Muscle layer of duodenum (tissue), 2 donors: ENCODE results near the gene FBXW7.

Experiments
- H3K27ac ChIP-seq: one replicate; pipeline ENCODE4 v1.7.0; 2013; ENCODE audit warnings: mild to moderate bottlenecking, low read length
- H3K27me3 ChIP-seq: one replicate; pipeline ENCODE4 v1.7.0; 2013; ENCODE audit warnings: low read depth, mild to moderate bottlenecking, control low read depth, low read length
- H3K36me3 ChIP-seq, 2 donors: one replicate each; pipeline ENCODE4 v1.7.0; 2013; ENCODE audit warnings: low read length in 2 of 2, control low read depth in 1 of 2, mild to moderate bottlenecking in 1 of 2; ENCODE audit not compliant: insufficient read depth in 2 of 2, control insufficient read depth in 1 of 2
- H3K4me1 ChIP-seq, 2 donors: one replicate each; pipeline ENCODE4 v1.7.0; 2013; ENCODE audit warnings: low read length in 2 of 2, mild to moderate bottlenecking in 2 of 2, control low read depth in 1 of 2, moderate library complexity in 1 of 2; ENCODE audit not compliant: insufficient read depth in 2 of 2, control insufficient read depth in 1 of 2
- H3K4me3 ChIP-seq, 2 donors: one replicate each; pipeline ENCODE4 v1.7.0; 2013; ENCODE audit warnings: low read length in 2 of 2, low read depth in 1 of 2, mild to moderate bottlenecking in 1 of 2
- H3K9me3 ChIP-seq, 2 donors: one replicate each; pipeline ENCODE4 v1.7.0; 2013; ENCODE audit warnings: low read length in 2 of 2, control low read depth in 1 of 2, mild to moderate bottlenecking in 1 of 2; ENCODE audit not compliant: control insufficient read depth in 1 of 2
- donor health status: healthy.

FBXW7 gene

GRCh38 chr4:152509595-152510225 is 26.2 kb downstream of the FBXW7 start:
- H3K27me3 ChIP-seq: no peaks in the 10 kb centered on the region
- no peaks in the 10 kb centered on the region for H3K9me3 ChIP-seq
- no peaks in the 10 kb centered on the region for H3K4me1 ChIP-seq
- H3K27ac ChIP-seq: no peak overlapping the region
- no peaks in the 10 kb centered on the region for H3K36me3 ChIP-seq
- no peak overlapping the region for H3K4me3 ChIP-seq

DNA sequence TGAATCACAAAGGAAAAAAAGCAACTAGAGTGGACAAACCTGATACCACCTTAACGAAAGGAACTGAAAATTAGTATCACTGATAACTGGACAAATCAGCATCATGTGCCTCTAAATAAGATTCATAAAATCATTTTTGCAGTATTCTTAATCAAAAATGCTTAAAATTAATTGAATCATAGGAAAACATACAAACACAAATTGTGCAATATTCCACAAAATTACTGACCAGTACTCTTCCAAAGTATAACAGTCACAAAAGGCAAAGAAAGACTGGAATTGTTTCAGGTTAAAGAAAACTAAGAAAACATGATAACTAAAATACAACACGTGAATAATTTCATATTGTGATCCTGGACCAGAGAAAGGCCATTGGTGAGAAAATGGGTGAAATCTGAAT is 27.1 kb downstream of the FBXW7 start:
- H3K36me3 ChIP-seq: no peaks in the 10 kb centered on the region
- no peaks in the 10 kb centered on the region for H3K4me1 ChIP-seq
- no peaks in the 10 kb centered on the region for H3K9me3 ChIP-seq
- no peak overlapping the region for H3K27ac ChIP-seq
- no peak overlapping the region for H3K4me3 ChIP-seq
- H3K27me3 ChIP-seq: no peaks in the 10 kb centered on the region

- Histone ChIP-seq H3K4me3 (no peak overlapping the region), H3K36me3 (no peaks in the 10 kb centered on the region), H3K4me1 (no peaks in the 10 kb centered on the region), H3K27me3 (no peaks in the 10 kb centered on the region), H3K9me3 (no peaks in the 10 kb centered on the region), H3K27ac (no peak overlapping the region)
These were observed 27.5 kb downstream of the FBXW7 start for GRCh38 chr4:152508386-152508785.

DNA sequence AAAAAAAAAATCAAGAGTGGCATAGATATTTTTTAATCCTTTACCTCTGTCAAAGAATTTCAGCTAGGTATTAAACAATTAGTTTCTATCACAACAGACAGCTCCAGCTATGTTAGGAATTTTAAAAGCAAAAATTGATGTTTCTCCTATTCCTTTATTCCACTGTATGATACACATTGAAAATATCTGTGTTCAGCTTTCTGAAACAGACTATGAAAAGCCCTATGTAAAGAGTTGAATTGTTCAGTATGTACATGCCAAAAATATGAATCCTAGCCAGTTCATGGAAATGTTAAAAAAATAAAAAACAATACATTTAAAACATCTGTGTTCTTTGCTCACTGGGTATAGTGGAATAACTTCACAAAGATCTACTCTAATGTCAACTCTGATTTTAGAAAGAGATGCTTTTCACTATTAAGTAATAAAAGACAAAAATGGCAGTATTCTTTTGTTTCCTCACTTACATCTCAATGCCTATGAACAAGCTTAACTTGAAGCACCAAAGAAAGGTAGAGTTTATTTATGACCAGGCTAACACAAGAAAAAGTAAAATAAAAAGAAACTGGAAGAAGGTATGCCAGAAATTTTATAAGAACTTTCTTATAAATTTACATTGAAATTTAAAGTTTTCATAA is 32.1 kb downstream of the FBXW7 start:
- Histone ChIP-seq H3K4me3 (no peak overlapping the region), H3K4me1 (no peaks in the 10 kb centered on the region), H3K27me3 (no peaks in the 10 kb centered on the region), H3K9me3 (no peaks in the 10 kb centered on the region), H3K36me3 (no peaks in the 10 kb centered on the region), H3K27ac (no peak overlapping the region)

- Histone ChIP-seq H3K36me3 (no peaks in the 10 kb centered on the region), H3K4me1 (no peaks in the 10 kb centered on the region), H3K4me3 (no peak overlapping the region), H3K27me3 (no peaks in the 10 kb centered on the region), H3K9me3 (no peaks in the 10 kb centered on the region), H3K27ac (no peak overlapping the region)
These were observed 33.9 kb downstream of the FBXW7 start for GRCh38 chr4:152501846-152502536.

DNA sequence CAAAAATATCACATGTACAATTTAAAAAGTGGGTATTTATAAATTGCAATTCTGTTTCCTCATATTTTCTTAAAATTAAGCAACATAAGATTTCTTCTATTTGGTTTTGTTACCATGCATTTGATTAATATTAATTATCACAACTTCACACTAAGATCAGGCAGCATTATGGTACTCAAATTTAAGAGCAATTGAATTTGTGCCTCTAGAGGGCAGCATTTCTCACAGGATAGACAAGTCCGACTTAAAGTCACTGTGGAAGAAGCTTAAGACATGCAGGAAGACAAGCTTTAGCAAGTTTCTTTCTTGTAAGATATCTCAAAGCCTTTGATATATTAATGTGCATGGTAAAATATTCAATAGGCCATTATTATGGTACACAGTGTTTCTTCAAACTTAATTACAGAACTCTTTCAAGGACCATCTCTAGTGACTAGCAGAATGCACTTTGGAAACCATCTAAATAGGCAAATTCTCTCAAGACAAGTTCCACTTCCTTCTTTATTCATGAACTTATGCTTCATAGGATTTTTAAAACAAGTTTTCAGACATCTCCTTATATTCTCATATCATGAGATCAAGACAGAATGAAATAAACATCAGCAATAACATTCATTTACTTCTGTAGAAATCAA is 35.0 kb downstream of the FBXW7 start:
- Histone ChIP-seq H3K27ac (no peak overlapping the region), H3K4me1 (no peaks in the 10 kb centered on the region), H3K27me3 (no peaks in the 10 kb centered on the region), H3K9me3 (no peaks in the 10 kb centered on the region), H3K4me3 (no peak overlapping the region), H3K36me3 (no peaks in the 10 kb centered on the region)

- Histone ChIP-seq H3K27me3 (no peaks in the 10 kb centered on the region), H3K4me3 (no peak overlapping the region), H3K27ac (no peak overlapping the region), H3K4me1 (no peaks in the 10 kb centered on the region), H3K36me3 (no peaks in the 10 kb centered on the region), H3K9me3 (no peaks in the 10 kb centered on the region)
These were observed 35.6 kb downstream of the FBXW7 start for GRCh38 chr4:152500275-152500674.

DNA sequence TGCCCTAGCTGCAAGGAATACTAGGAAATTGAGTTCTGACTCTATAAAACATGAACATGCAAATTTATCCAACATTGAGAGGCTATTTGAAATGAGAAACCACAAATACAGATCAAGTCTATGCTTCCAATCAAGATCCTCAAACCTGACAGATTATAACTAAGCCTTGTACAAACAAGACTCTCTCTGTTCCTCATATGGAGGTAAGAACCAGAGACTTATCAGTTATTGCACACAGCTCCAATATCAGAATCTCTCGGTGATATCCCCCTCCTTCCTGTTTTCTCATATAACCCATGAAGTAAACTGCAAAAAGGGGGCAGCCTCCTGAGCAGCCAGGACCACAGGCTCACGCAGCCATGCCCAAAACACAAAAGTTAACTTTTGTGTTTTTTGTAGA is 36.5 kb downstream of the FBXW7 start:
- Histone ChIP-seq H3K27me3 (no peaks in the 10 kb centered on the region), H3K9me3 (no peaks in the 10 kb centered on the region), H3K36me3 (no peaks in the 10 kb centered on the region), H3K27ac (no peak overlapping the region), H3K4me1 (no peaks in the 10 kb centered on the region), H3K4me3 (no peak overlapping the region)

- Histone ChIP-seq H3K36me3 (no peaks in the 10 kb centered on the region), H3K4me1 (no peaks in the 10 kb centered on the region), H3K9me3 (no peaks in the 10 kb centered on the region), H3K27ac (no peak overlapping the region), H3K4me3 (no peak overlapping the region), H3K27me3 (no peaks in the 10 kb centered on the region)
These were observed 41.9 kb downstream of the FBXW7 start for GRCh38 chr4:152494020-152494419.

- Histone ChIP-seq H3K4me3 (no peak overlapping the region), H3K27ac (no peak overlapping the region), H3K27me3 (no peaks in the 10 kb centered on the region), H3K36me3 (no peaks in the 10 kb centered on the region), H3K4me1 (peaks cover 0 to 6% of the 10 kb centered on the region in 2 donors), H3K9me3 (no peaks in the 10 kb centered on the region)
These were observed 47.6 kb downstream of the FBXW7 start for GRCh38 chr4:152488246-152488645.
